ENCODE data around the gene VCL. TPM values are rescaled to one million over a fixed set of nuclear protein-coding genes. Genes with fewer than 3 reads are reported as not detected.
"Not testable (repeated sequence)": the region's sequence is repeated elsewhere in the genome, so short reads cannot be mapped to it uniquely, and the experiment has no call there.

VCL gene
- total RNA-seq, 2 donors from 2014 or later: 97.2 to 285 TPM

DNA sequence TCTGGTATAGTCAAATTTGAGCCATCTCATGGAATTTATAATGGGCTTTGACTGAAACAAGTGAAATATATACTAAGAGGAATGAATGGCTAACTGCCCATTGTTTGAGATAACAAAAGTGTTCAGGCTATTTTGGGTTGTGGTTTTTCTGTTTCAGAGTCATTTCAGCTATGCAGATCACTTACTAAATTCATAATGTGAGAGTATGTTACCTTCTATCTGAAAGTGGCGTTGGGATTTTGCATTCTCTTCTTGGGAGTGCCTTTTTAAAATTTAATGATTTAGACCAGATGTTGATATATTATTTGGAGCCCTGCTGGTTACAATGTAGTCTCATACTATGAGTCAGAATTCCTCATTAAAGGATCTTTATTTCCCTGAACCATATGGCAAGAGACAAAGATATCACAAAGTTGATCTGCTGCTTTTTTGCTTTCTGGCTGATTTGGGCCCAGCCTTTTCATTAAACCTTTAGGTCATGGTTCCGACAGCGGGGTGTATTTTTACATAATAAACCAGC is 10.4 kb downstream of the VCL start:
- intact Hi-C loops (cut with DNase I): no loop called here
- Histone ChIP-seq H3K27ac (no peak overlapping the region), H3K4me1 (replicated peaks) (no peaks in the 10 kb centered on the region)

DNA sequence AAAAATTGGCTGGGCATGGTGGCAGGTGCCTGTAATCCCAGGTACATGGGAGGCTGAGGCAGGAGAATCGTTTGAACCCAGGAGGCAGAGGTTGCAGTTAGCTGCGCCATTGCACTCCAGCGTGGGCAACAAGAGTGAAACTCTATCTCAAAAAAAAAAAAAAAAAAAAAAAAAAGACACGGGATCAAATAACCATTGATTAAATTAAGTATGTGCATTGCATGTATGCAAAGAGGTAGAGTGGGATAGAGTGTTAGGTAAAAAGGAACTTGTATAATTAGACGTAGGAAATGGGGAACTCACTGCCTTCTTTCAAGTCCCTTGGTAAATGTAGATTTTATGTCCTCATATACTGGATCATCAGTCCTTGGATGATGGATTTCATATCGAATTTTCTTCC is 13.1 kb downstream of the VCL start:
- no peak for DNase-seq (ENCODE audit: low spot score)
- Histone ChIP-seq H3K27me3 (replicated peaks; ENCODE audit: insufficient read depth) (no peaks in the 10 kb centered on the region), H3K36me3 (no peaks in the 10 kb centered on the region), H3K4me1 (replicated peaks) (no peaks in the 10 kb centered on the region), H3K4me3 (no peak overlapping the region), H3K27ac (no peak overlapping the region), H3K9me3 (no peaks in the 10 kb centered on the region)
- intact Hi-C loops (cut with DNase I): no loop called here
- 86% methylated on average over 6 of the region's 6 CpGs for WGBS
- TF ChIP-seq POLR2A (IDR thresholded peaks at IDR 0.05): no peak
- TF ChIP-seq POLR2AphosphoS5 (IDR thresholded peaks at IDR 0.05): no peak
- TF ChIP-seq CTCF (IDR thresholded peaks at IDR 0.05): no peak

More for the DNA sequence above, 10.4 kb downstream of the VCL start:
- TF ChIP-seq POLR2A (IDR thresholded peaks at IDR 0.05) (no peak), POLR2AphosphoS5 (IDR thresholded peaks at IDR 0.05) (no peak), CTCF (IDR thresholded peaks at IDR 0.05) (no peak)
- H3K27me3 ChIP-seq (replicated peaks; ENCODE audit: insufficient read depth): no peaks in the 10 kb centered on the region
- no peak overlapping the region for H3K4me3 ChIP-seq
- WGBS: 67% methylated on average over 3 of the region's 3 CpGs
- DNase-seq (ENCODE audit: low spot score): no peak
- no peaks in the 10 kb centered on the region for H3K36me3 ChIP-seq
- no peaks in the 10 kb centered on the region for H3K9me3 ChIP-seq

DNA sequence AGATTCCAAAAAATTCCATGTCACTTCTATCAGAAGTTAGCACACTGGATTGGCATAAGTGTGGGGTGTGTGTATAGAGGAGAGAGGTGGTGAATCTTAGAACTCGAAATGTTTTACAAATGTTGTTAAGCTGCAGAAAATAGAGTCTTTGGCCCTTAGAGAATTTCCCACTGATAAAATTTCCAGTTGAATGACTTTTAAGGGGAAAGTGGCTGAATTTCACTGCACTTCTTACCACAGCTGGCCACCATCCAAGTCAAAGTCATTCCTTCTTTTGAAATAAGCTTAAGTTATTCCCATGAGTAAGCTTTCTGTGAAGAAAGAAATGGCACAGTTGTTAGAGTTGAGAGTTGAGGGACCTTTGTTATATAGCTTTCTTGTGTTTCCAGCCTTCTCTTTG is 13.9 kb downstream of the VCL start:
- TF ChIP-seq POLR2AphosphoS5 (IDR thresholded peaks at IDR 0.05) (no peak), POLR2A (IDR thresholded peaks at IDR 0.05) (no peak), CTCF (IDR thresholded peaks at IDR 0.05) (no peak)
- 17% methylated on average over 1 of the region's 1 CpG for WGBS
- DNase-seq (ENCODE audit: low spot score): no peak
- Histone ChIP-seq H3K9me3 (no peaks in the 10 kb centered on the region), H3K36me3 (no peaks in the 10 kb centered on the region), H3K27me3 (replicated peaks; ENCODE audit: insufficient read depth) (no peaks in the 10 kb centered on the region), H3K4me1 (replicated peaks) (no peaks in the 10 kb centered on the region), H3K27ac (no peak overlapping the region), H3K4me3 (no peak overlapping the region)
- intact Hi-C loops (cut with DNase I): no loop called here

GRCh38 chr10:74012480-74012879 is 14.6 kb downstream of the VCL start:
- H3K36me3 ChIP-seq: no peaks in the 10 kb centered on the region
- TF ChIP-seq CTCF (IDR thresholded peaks at IDR 0.05): no peak
- TF ChIP-seq POLR2A (IDR thresholded peaks at IDR 0.05): no peak
- TF ChIP-seq POLR2AphosphoS5 (IDR thresholded peaks at IDR 0.05): no peak
- intact Hi-C loops (cut with DNase I): no loop called here
- no peaks in the 10 kb centered on the region for H3K27me3 ChIP-seq (replicated peaks; ENCODE audit: insufficient read depth)
- no peaks in the 10 kb centered on the region for H3K9me3 ChIP-seq
- no peak overlapping the region for H3K4me3 ChIP-seq
- no peaks in the 10 kb centered on the region for H3K4me1 ChIP-seq (replicated peaks)
- no peak for DNase-seq (ENCODE audit: low spot score)
- H3K27ac ChIP-seq: no peak overlapping the region
- WGBS: 72% methylated on average over 2 of the region's 2 CpGs

DNA sequence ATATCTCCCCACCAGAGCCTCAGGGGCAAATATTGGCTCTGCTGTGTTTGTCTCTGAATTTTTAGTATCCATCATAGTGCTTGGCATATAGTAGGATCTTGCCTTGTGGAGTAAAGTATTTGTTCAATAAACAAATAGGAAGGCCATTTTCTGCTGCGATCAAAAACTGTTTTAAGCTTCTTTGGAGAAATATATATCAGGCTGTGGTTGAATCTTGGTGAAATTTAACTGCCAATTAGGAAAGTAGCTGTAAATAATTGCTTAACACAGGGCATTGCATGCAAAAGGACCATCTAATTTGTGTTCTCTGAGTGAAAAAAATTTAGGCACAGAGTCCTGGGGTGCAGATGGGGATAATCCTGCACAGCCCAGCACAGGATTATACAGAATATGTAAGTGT is 15.1 kb downstream of the VCL start:
- no peaks in the 10 kb centered on the region for H3K27me3 ChIP-seq (replicated peaks; ENCODE audit: insufficient read depth)
- H3K4me3 ChIP-seq: no peak overlapping the region
- no peaks in the 10 kb centered on the region for H3K9me3 ChIP-seq
- H3K36me3 ChIP-seq: no peaks in the 10 kb centered on the region
- TF ChIP-seq POLR2AphosphoS5 (IDR thresholded peaks at IDR 0.05) (no peak), POLR2A (IDR thresholded peaks at IDR 0.05) (no peak), CTCF (IDR thresholded peaks at IDR 0.05) (no peak)
- intact Hi-C loops (cut with DNase I): no loop called here
- 77% methylated on average over 1 of the region's 1 CpG for WGBS
- no peaks in the 10 kb centered on the region for H3K4me1 ChIP-seq (replicated peaks)
- DNase-seq (ENCODE audit: low spot score): no peak
- H3K27ac ChIP-seq: no peak overlapping the region

GRCh38 chr10:74014574-74014973 is 16.7 kb downstream of the VCL start:
- 89% methylated on average over 3 of the region's 3 CpGs for whole genome bisulfite sequencing
- H3K4me3 ChIP-seq; H3K4me1 ChIP-seq (replicated peaks); H3K36me3 ChIP-seq; H3K27ac ChIP-seq; H3K27me3 ChIP-seq (replicated peaks; ENCODE audit: insufficient read depth); DNase-seq (ENCODE audit: low spot score); intact Hi-C loops (cut with DNase I); H3K9me3 ChIP-seq: not testable (repeated sequence)
